BE2C (cell line): ENCODE data around the gene FYTTD1.

ENCODE experiments used
- DNase-seq: peaks from one replicate; pipeline ENCODE4 v3.0.0-alpha.2; 2020
- H3K27me3 ChIP-seq: fragments of 250-450 bp; sonication (Bioruptor Pico); 2 replicates; pipeline ENCODE4 v1.5.1; 2020; ENCODE audit warnings: mild to moderate bottlenecking
- H3K36me3 ChIP-seq: fragments of 250-450 bp; sonication (Bioruptor Pico); 2 replicates; pipeline ENCODE4 v1.5.1; 2020; ENCODE audit warnings: mild to moderate bottlenecking
- H3K4me1 ChIP-seq: fragments of 250-450 bp; sonication (Bioruptor Pico); 2 replicates; pipeline ENCODE4 v1.5.1; 2020
- H3K4me3 ChIP-seq: 2 replicates; pipeline ENCODE4 v1.5.1; 2011; ENCODE audit warnings: low read depth, low read length
- H3K9me3 ChIP-seq: fragments of 250-450 bp; sonication (Bioruptor Pico); 2 replicates; pipeline ENCODE4 v1.5.1; 2020
- TF ChIP-seq, protein P1 (sequence below): IDR thresholded peaks from 2 replicates; pipeline ENCODE4 v1.5.1; 2012; ENCODE audit warnings: mild to moderate bottlenecking, low read depth, low read length

FYTTD1 gene

DNA sequence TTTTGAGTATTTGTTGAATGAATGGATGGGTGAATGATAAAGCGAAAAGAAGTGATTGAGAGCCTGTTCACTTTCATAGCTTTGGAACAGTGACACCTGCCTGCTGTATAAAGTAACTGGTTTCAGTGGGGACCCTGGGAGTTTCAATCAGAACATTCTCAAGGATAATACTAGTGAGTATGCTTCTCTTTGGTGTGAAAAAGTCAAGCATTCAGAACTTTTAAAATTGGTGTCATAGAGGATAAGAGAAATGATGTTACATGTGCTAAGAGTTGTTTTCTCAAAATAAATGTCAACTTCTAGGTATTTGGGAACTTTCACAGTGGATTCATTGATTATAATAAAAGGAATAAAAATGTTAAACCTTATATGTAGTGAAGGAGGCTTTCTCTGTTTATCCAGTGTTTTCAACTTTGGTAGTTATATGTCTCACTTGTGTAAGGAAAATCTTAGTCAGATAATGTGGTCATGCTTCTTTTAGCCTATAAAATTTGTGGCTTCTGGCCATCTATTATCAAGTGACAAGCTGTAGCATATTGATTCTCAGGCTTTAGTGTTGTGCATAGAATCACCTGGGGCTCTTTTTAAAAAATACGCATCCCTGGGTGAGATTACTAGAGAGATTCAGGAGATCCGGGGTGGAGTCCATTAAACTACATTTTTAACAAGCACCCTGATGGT lies 53.2 kb downstream of the FYTTD1 start:
- DNase-seq, result no peak
- H3K4me3 ChIP-seq, result no peak overlapping the region
- TF ChIP-seq, protein P1, sequence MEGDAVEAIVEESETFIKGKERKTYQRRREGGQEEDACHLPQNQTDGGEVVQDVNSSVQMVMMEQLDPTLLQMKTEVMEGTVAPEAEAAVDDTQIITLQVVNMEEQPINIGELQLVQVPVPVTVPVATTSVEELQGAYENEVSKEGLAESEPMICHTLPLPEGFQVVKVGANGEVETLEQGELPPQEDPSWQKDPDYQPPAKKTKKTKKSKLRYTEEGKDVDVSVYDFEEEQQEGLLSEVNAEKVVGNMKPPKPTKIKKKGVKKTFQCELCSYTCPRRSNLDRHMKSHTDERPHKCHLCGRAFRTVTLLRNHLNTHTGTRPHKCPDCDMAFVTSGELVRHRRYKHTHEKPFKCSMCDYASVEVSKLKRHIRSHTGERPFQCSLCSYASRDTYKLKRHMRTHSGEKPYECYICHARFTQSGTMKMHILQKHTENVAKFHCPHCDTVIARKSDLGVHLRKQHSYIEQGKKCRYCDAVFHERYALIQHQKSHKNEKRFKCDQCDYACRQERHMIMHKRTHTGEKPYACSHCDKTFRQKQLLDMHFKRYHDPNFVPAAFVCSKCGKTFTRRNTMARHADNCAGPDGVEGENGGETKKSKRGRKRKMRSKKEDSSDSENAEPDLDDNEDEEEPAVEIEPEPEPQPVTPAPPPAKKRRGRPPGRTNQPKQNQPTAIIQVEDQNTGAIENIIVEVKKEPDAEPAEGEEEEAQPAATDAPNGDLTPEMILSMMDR, result peak; percentile 46

DNA sequence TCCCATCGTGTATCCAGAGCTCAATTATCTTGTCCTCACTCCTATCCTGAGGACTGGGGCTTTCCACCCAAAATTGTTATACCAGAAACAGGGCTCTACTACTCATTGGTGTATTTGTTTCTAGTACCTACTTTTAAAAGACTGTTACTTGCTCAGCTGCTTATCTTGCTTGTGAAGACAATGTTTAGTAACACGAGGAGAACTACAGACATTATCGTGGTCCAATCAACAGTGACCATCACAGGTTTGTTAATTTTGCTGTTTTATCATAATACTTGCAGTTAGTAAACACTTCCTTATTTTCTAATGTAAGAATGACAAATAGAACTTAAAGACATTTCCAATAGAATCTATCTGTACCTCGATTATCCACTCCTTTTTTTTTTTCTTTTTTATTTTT lies 54.8 kb downstream of the FYTTD1 start:
- TF ChIP-seq, protein P1, result no peak
- no peaks in the 10 kb centered on the region for H3K9me3 ChIP-seq
- no peak overlapping the region for H3K4me3 ChIP-seq
- H3K4me1 ChIP-seq, result no peaks in the 10 kb centered on the region; the same call in 1 of the 2 replicates
- no peaks in the 10 kb centered on the region for H3K36me3 ChIP-seq
- DNase-seq, result no peak
- H3K27me3 ChIP-seq, result no peaks in the 10 kb centered on the region

More for the DNA sequence above, 53.2 kb downstream of the FYTTD1 start:
- H3K9me3 ChIP-seq, result no peaks in the 10 kb centered on the region
- H3K36me3 ChIP-seq, result no peaks in the 10 kb centered on the region
- H3K4me1 ChIP-seq, result no peaks in the 10 kb centered on the region
- H3K27me3 ChIP-seq, result no peaks in the 10 kb centered on the region

DNA sequence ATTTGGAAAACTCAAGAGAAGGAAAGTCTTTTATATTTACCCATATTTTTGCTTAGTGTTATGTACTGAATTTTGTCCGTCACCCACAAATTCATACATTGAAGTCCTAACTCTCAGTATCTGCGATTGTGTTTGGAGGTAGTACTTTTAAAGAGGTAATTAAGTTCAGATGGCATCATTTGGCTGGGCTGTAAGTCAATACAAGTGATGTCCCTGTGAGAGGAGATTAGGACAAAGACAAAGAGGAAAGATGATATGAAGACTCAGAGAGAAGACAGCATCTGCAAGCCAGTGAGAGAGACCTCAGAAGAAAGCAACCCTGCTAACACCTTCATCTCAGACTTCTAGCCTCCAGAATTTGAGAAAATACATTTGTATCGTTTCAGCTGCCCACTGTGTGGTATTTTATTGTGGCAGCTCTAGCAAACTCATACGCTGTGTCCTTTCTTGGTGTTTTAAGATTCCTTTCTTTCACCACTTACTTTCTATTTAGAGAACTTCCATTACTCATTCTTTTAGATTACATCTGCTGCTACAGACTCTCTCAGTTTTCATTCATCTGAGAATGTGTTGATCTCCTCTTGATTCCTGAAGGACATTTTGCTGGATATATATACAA lies 58.4 kb downstream of the FYTTD1 start:
- Histone ChIP-seq H3K36me3 (no peaks in the 10 kb centered on the region; the same call in 1 of the 2 replicates), H3K4me1 (no peaks in the 10 kb centered on the region; the same call in 1 of the 2 replicates), H3K4me3 (no peak overlapping the region), H3K27me3 (no peaks in the 10 kb centered on the region), H3K9me3 (no peaks in the 10 kb centered on the region)
- no peak for DNase-seq
- TF ChIP-seq, protein P1, result no peak

DNA sequence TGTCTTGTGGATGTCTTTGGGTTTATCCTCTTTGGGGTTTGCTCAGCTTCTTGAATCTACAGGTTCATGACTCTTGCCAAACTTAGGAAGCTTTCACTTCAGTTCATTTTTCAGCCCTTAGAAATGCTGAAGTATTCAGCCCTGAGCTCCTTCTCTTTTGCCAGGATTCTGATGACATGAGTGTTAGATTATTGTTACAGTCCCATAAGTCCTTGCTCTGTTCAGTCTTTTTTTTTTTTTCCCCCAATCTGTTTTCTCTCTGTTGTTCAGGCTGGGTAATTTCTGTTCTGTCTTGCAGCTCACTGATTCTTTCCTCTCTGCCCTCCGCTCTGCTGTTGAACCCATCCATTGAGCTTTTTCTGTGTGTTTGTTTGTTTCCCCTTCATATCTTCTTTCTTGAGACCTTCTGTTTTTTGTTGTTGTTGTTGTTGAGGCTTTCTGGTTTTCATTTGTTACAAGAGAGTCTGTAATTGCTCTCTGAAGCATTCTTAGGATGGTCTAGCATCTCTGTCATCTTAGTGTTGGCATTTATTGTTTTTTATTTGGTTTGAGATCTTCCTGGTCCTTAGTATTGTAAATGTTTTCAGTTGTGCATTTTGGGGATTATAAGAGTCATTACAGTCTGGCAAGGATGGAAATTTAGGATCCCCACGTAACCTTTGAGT lies 59.8 kb downstream of the FYTTD1 start:
- DNase-seq, result no peak
- H3K27me3 ChIP-seq, result no peaks in the 10 kb centered on the region
- H3K36me3 ChIP-seq, result no peaks in the 10 kb centered on the region; the same call in 1 of the 2 replicates
- H3K9me3 ChIP-seq, result no peaks in the 10 kb centered on the region
- H3K4me1 ChIP-seq, result no peaks in the 10 kb centered on the region; the same call in 1 of the 2 replicates
- TF ChIP-seq, protein P1, result no peak
- no peak overlapping the region for H3K4me3 ChIP-seq

DNA sequence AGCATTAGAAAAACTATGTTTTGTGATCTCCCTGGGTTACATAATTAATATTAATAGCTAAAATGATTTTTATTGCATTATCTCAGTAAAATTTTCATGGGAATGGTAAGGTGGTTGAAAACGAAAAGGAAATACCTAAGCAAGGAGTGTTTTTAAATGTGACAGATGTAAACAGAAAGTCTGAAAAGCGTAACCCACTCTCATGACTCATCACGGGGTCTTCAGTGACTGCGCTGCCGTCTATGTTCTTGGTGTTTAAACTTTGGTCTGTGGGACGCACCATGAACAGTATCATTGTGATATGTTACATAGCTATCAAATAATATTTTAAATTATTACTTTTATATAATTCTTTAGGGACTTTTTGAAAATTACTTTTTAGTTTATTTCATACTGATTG lies 61.2 kb downstream of the FYTTD1 start:
- Histone ChIP-seq H3K4me3 (no peak overlapping the region), H3K4me1 (no peaks in the 10 kb centered on the region; the same call in 1 of the 2 replicates), H3K9me3 (no peaks in the 10 kb centered on the region), H3K27me3 (no peaks in the 10 kb centered on the region), H3K36me3 (no peaks in the 10 kb centered on the region; the same call in 1 of the 2 replicates)
- TF ChIP-seq, protein P1, result no peak
- no peak for DNase-seq
